Rectal smooth muscle tissue (tissue), 1 donor: Measurements from ENCODE around the gene MAML2.
"Not testable (repeated sequence)": the region's sequence is repeated elsewhere in the genome, so short reads cannot be mapped to it uniquely, and the experiment has no call there.

ENCODE experiments used
- H3K27ac ChIP-seq: one replicate; pipeline ENCODE4 v1.7.0; 2013; ENCODE audit warnings: low read depth, low read length, inconsistent platforms
- H3K27me3 ChIP-seq: one replicate; pipeline ENCODE4 v1.7.0; 2013; ENCODE audit warnings: low read length; ENCODE audit not compliant: control insufficient read depth, insufficient read depth
- H3K36me3 ChIP-seq: one replicate; pipeline ENCODE4 v1.7.0; 2013; ENCODE audit warnings: low read length; ENCODE audit not compliant: control insufficient read depth, insufficient read depth
- H3K4me1 ChIP-seq: one replicate; pipeline ENCODE4 v1.7.0; 2013; ENCODE audit warnings: low read length; ENCODE audit not compliant: control insufficient read depth, insufficient read depth
- H3K4me3 ChIP-seq: one replicate; pipeline ENCODE4 v1.7.0; 2013; ENCODE audit warnings: low read length
- H3K9ac ChIP-seq: one replicate; pipeline ENCODE4 v1.7.0; 2013; ENCODE audit warnings: low read length

MAML2 gene

GRCh38 chr11:96185220-96185768 lies 157.7 kb downstream of the MAML2 start:
- H3K27ac ChIP-seq = no peak overlapping the region
- H3K27me3 ChIP-seq = no peaks in the 10 kb centered on the region
- H3K4me3 ChIP-seq = no peak overlapping the region
- H3K36me3 ChIP-seq = no peaks in the 10 kb centered on the region
- H3K4me1 ChIP-seq = no peaks in the 10 kb centered on the region
- no peak overlapping the region for H3K9ac ChIP-seq

- H3K4me1 ChIP-seq, H3K27ac ChIP-seq, H3K27me3 ChIP-seq, H3K9ac ChIP-seq, H3K4me3 ChIP-seq, H3K36me3 ChIP-seq: not testable (repeated sequence)
These were observed 162.1 kb downstream of the MAML2 start for GRCh38 chr11:96180937-96181336.

GRCh38 chr11:96180341-96180740 lies 162.7 kb downstream of the MAML2 start:
- Histone ChIP-seq H3K27ac (no peak overlapping the region), H3K9ac (no peak overlapping the region), H3K27me3 (no peaks in the 10 kb centered on the region), H3K36me3 (no peaks in the 10 kb centered on the region), H3K4me3 (no peak overlapping the region), H3K4me1 (no peaks in the 10 kb centered on the region)

- H3K4me3 ChIP-seq = no peak overlapping the region
- H3K27me3 ChIP-seq = no peaks in the 10 kb centered on the region
- H3K9ac ChIP-seq = no peak overlapping the region
- no peaks in the 10 kb centered on the region for H3K4me1 ChIP-seq
- H3K36me3 ChIP-seq = no peaks in the 10 kb centered on the region
- H3K27ac ChIP-seq = no peak overlapping the region
These were observed 163.1 kb downstream of the MAML2 start for GRCh38 chr11:96179905-96180304.

- Histone ChIP-seq H3K36me3 (no peaks in the 10 kb centered on the region), H3K27me3 (no peaks in the 10 kb centered on the region), H3K4me1 (no peaks in the 10 kb centered on the region), H3K9ac (no peak overlapping the region), H3K27ac (no peak overlapping the region), H3K4me3 (no peak overlapping the region)
These were observed 164.1 kb downstream of the MAML2 start for GRCh38 chr11:96178887-96179279.

- Histone ChIP-seq H3K27ac (no peak overlapping the region), H3K4me1 (no peaks in the 10 kb centered on the region), H3K9ac (no peak overlapping the region), H3K36me3 (no peaks in the 10 kb centered on the region), H3K4me3 (no peak overlapping the region), H3K27me3 (no peaks in the 10 kb centered on the region)
These were observed 164.7 kb downstream of the MAML2 start for GRCh38 chr11:96178049-96178886.

- Histone ChIP-seq H3K27ac (no peak overlapping the region), H3K9ac (no peak overlapping the region), H3K36me3 (no peaks in the 10 kb centered on the region), H3K27me3 (no peaks in the 10 kb centered on the region), H3K4me3 (no peak overlapping the region), H3K4me1 (no peaks in the 10 kb centered on the region)
These were observed 165.8 kb downstream of the MAML2 start for GRCh38 chr11:96177146-96177545.

- Histone ChIP-seq H3K4me1 (no peaks in the 10 kb centered on the region), H3K9ac (no peak overlapping the region), H3K36me3 (no peaks in the 10 kb centered on the region), H3K27ac (no peak overlapping the region), H3K27me3 (no peaks in the 10 kb centered on the region), H3K4me3 (no peak overlapping the region)
These were observed 169.1 kb downstream of the MAML2 start for GRCh38 chr11:96173906-96174305.

GRCh38 chr11:96173422-96173821 lies 169.6 kb downstream of the MAML2 start:
- H3K9ac ChIP-seq = no peak overlapping the region
- H3K4me1 ChIP-seq = no peaks in the 10 kb centered on the region
- H3K4me3 ChIP-seq = no peak overlapping the region
- H3K27ac ChIP-seq = no peak overlapping the region
- no peaks in the 10 kb centered on the region for H3K27me3 ChIP-seq
- H3K36me3 ChIP-seq = no peaks in the 10 kb centered on the region

- H3K4me3 ChIP-seq = no peak overlapping the region
- H3K27me3 ChIP-seq = no peaks in the 10 kb centered on the region
- H3K4me1 ChIP-seq = no peaks in the 10 kb centered on the region
- no peak overlapping the region for H3K27ac ChIP-seq
- H3K9ac ChIP-seq = no peak overlapping the region
- no peaks in the 10 kb centered on the region for H3K36me3 ChIP-seq
These were observed 170.4 kb downstream of the MAML2 start for GRCh38 chr11:96172604-96173003.

GRCh38 chr11:96169250-96169649 lies 173.7 kb downstream of the MAML2 start:
- Histone ChIP-seq H3K36me3 (no peaks in the 10 kb centered on the region), H3K4me3 (no peak overlapping the region), H3K9ac (no peak overlapping the region), H3K27me3 (no peaks in the 10 kb centered on the region), H3K27ac (no peak overlapping the region), H3K4me1 (no peaks in the 10 kb centered on the region)

GRCh38 chr11:96168623-96169022 lies 174.4 kb downstream of the MAML2 start:
- no peaks in the 10 kb centered on the region for H3K36me3 ChIP-seq
- H3K4me3 ChIP-seq = no peak overlapping the region
- H3K4me1 ChIP-seq = no peaks in the 10 kb centered on the region
- no peaks in the 10 kb centered on the region for H3K27me3 ChIP-seq
- H3K9ac ChIP-seq = no peak overlapping the region
- H3K27ac ChIP-seq = no peak overlapping the region

- no peaks in the 10 kb centered on the region for H3K4me1 ChIP-seq
- H3K4me3 ChIP-seq = no peak overlapping the region
- no peaks in the 10 kb centered on the region for H3K36me3 ChIP-seq
- no peak overlapping the region for H3K27ac ChIP-seq
- H3K9ac ChIP-seq = no peak overlapping the region
- no peaks in the 10 kb centered on the region for H3K27me3 ChIP-seq
These were observed 175.2 kb downstream of the MAML2 start for GRCh38 chr11:96167787-96168186.
